Neural progenitor cell (in vitro differentiated cells): ENCODE measurements around the gene PIK3R2. TPM values are rescaled to one million over a fixed set of nuclear protein-coding genes. Genes with fewer than 3 reads are reported as not detected.
A peak's percentile ranks its signal among the peaks of the same experiment; 100 is the strongest.

Source experiments
- DNase-seq: peaks from one replicate; pipeline ENCODE4 v3.0.0-alpha.2; 2016; ENCODE audit warnings: low spot score
- H2AFZ ChIP-seq: fragments of 200-600 bp; sonication (generic); replicated peaks from 2 replicates; pipeline ENCODE4 v1.6.1; 2016; ENCODE audit warnings: antibody characterized with exemption
- H3F3A ChIP-seq: fragments of 200-600 bp; sonication (generic); 2 replicates; pipeline ENCODE4 v1.6.1; 2016; ENCODE audit warnings: antibody characterized with exemption, low read depth
- H3K27ac ChIP-seq: fragments of 200-600 bp; sonication (generic); 2 replicates; pipeline ENCODE4 v1.5.1; 2016; ENCODE audit warnings: mild to moderate bottlenecking
- H3K27me3 ChIP-seq: fragments of 200-600 bp; sonication (generic); 2 replicates; pipeline ENCODE4 v1.6.1; 2016; ENCODE audit warnings: mild to moderate bottlenecking, moderate library complexity
- H3K36me3 ChIP-seq: fragments of 200-600 bp; sonication (generic); 2 replicates; pipeline ENCODE4 v1.5.1; 2016
- H3K4me1 ChIP-seq: fragments of 200-600 bp; sonication (generic); 2 replicates; pipeline ENCODE4 v1.6.1; 2016; ENCODE audit warnings: mixed run types
- H3K4me2 ChIP-seq: fragments of 200-600 bp; sonication (generic); 2 replicates; pipeline ENCODE4 v1.6.1; 2016
- H3K4me3 ChIP-seq: fragments of 200-600 bp; sonication (generic); 2 replicates; pipeline ENCODE4 v1.5.1; 2016
- H3K79me2 ChIP-seq: fragments of 200-600 bp; sonication (generic); 2 replicates; pipeline ENCODE4 v1.6.1; 2016; ENCODE audit warnings: low read depth
- H3K9ac ChIP-seq: fragments of 200-600 bp; sonication (generic); 2 replicates; pipeline ENCODE4 v1.6.1; 2016
- H3K9me3 ChIP-seq: fragments of 200-600 bp; sonication (generic); 2 replicates; pipeline ENCODE4 v1.5.1; 2016; ENCODE audit warnings: low read depth
- H4K20me1 ChIP-seq: fragments of 200-600 bp; sonication (generic); 2 replicates; pipeline ENCODE4 v1.6.1; 2016; ENCODE audit warnings: low read depth
- H3K27ac Mint-ChIP-seq: 3 replicates; pipeline ENCODE4 v1.8.0; 2021; ENCODE audit warnings: mixed read lengths
- H3K27me3 Mint-ChIP-seq: 2 replicates; pipeline ENCODE4 v1.8.0; 2022; ENCODE audit warnings: low read depth, mild to moderate bottlenecking, inconsistent platforms, moderate library complexity, mixed read lengths; ENCODE audit not compliant: insufficient read depth
- H3K36me3 Mint-ChIP-seq: 3 replicates; pipeline ENCODE4 v1.8.0; 2021; ENCODE audit warnings: mixed read lengths
- H3K4me1 Mint-ChIP-seq: 3 replicates; pipeline ENCODE4 v1.8.0; 2021; ENCODE audit warnings: mixed read lengths
- H3K4me3 Mint-ChIP-seq: 3 replicates; pipeline ENCODE4 v1.8.0; 2021; ENCODE audit warnings: mild to moderate bottlenecking, moderate library complexity, mixed read lengths
- H3K9me3 Mint-ChIP-seq: 3 replicates; pipeline ENCODE4 v1.8.0; 2020; ENCODE audit warnings: mixed read lengths
- EZH2 ChIP-seq: fragments of 200-600 bp; sonication (generic); IDR thresholded peaks from 2 replicates; pipeline ENCODE4 v1.6.1; 2017; ENCODE audit warnings: antibody characterized with exemption, mild to moderate bottlenecking, moderate library complexity
- EZH2phosphoT487 ChIP-seq: fragments of 200-600 bp; sonication (generic); IDR thresholded peaks from 2 replicates; pipeline ENCODE4 v1.6.1; 2017; ENCODE audit warnings: antibody characterized with exemption
- total RNA-seq: library from RNA; depleted of rRNA; stranded (reverse); fragments of >200 nt; gene quantifications from 2 replicates; pipeline ENCODE4 v1.2.3, GENCODE V29; 2015; ENCODE audit warnings: low replicate concordance
- TF ChIP-seq, protein P1 (sequence below): fragments of 200-600 bp; sonication (generic); IDR thresholded peaks from 2 replicates; pipeline ENCODE4 v1.5.1; 2017; ENCODE audit warnings: antibody characterized with exemption, mild to moderate bottlenecking

The PIK3R2 gene
- total RNA-seq, 1 donor from 2014 or later, result 21.4 TPM

DNA sequence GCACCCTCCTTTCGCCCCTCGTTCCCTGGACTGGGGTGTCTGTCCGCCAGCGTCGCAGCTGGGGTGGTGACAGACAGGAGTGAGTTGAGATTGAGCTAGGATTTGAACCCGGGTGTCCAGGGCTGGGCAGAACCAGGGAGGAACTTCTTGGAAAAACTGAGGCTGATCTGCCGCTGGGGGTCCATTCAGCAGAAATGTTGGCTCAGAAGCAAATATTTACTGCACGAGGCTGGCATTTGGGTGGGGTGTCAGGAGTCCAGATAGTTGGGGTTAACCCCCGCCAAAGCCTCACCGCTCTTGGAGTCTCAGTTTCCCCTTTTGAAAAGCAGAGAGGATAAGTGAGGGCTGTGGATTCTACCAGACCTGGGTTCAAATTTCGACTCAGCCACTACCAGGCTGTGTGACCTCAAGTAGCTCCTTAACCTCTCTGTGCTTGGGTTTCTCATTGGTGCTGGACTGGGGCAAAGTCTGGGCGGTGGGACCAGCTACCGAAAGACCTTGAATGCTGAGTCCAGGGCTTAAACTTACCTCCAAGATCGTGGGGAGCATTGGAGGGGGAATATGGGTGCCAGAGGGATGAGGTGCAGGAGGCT lies 34.4 kb upstream of the PIK3R2 start:
- no peaks in the 10 kb centered on the region for H3K36me3 Mint-ChIP-seq
- Histone ChIP-seq H3K36me3 (no peaks in the 10 kb centered on the region), H3K9me3 (no peaks in the 10 kb centered on the region), H2AFZ (peak overlapping the region; percentile 94), H4K20me1 (peaks cover 20% of the 10 kb centered on the region), H3K4me1 (peaks cover 4% of the 10 kb centered on the region), H3F3A (peaks cover 11% of the 10 kb centered on the region), H3K4me3 (peak overlapping the region; percentile 79), H3K27ac (no peak overlapping the region), H3K27me3 (no peaks in the 10 kb centered on the region), H3K79me2 (peaks cover 10% of the 10 kb centered on the region), H3K4me2 (peak overlapping the region; percentile 98), H3K9ac (peak overlapping the region; percentile 76)
- H3K27me3 Mint-ChIP-seq, result peaks cover 15% of the 10 kb centered on the region
- peaks cover 32% of the 10 kb centered on the region for H3K4me1 Mint-ChIP-seq
- DNase-seq, result no peak
- TF ChIP-seq, protein P1, sequence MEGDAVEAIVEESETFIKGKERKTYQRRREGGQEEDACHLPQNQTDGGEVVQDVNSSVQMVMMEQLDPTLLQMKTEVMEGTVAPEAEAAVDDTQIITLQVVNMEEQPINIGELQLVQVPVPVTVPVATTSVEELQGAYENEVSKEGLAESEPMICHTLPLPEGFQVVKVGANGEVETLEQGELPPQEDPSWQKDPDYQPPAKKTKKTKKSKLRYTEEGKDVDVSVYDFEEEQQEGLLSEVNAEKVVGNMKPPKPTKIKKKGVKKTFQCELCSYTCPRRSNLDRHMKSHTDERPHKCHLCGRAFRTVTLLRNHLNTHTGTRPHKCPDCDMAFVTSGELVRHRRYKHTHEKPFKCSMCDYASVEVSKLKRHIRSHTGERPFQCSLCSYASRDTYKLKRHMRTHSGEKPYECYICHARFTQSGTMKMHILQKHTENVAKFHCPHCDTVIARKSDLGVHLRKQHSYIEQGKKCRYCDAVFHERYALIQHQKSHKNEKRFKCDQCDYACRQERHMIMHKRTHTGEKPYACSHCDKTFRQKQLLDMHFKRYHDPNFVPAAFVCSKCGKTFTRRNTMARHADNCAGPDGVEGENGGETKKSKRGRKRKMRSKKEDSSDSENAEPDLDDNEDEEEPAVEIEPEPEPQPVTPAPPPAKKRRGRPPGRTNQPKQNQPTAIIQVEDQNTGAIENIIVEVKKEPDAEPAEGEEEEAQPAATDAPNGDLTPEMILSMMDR, result no peak
- no peak for TF ChIP-seq EZH2phosphoT487
- H3K9me3 Mint-ChIP-seq, result no peaks in the 10 kb centered on the region
- peak overlapping the region; percentile 85 for H3K4me3 Mint-ChIP-seq
- no peak overlapping the region for H3K27ac Mint-ChIP-seq

DNA sequence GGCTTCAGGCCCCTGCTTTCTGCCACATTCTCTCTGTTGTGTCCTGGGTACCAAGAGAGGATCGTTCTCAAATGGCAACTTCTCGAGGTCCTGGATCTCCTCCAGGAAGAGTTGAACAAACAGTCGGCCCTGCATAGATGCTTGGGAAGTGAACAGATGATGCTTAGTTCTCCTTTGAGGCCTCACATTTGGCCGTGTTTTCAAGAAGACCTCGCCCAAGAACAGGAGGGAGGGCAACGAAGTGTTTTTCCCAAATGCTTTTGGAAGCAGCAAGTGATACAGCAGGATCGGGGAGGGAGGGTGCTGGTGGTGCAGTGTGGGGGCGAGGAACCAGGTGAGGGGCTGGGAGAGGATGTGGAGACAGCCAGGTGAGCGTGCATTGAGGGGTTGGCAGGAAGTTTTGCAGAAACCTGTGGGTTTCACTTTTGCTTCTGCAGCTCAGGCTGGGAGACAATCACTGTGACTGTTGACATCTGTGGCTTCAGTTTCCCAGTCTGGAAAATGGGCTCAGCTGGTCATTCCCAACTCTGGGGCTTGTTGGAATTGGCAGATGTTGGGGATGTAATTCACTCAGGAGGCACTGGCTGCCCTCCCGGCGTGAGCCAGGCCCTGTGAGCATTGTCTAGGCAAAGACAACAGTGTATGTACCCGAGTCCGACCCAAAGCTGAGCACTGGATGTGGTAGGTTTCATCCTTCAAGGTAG lies 33.8 kb upstream of the PIK3R2 start:
- Histone ChIP-seq H2AFZ (no peak overlapping the region), H3K9ac (no peak overlapping the region)
- no peak overlapping the region for H3K27ac Mint-ChIP-seq

DNA sequence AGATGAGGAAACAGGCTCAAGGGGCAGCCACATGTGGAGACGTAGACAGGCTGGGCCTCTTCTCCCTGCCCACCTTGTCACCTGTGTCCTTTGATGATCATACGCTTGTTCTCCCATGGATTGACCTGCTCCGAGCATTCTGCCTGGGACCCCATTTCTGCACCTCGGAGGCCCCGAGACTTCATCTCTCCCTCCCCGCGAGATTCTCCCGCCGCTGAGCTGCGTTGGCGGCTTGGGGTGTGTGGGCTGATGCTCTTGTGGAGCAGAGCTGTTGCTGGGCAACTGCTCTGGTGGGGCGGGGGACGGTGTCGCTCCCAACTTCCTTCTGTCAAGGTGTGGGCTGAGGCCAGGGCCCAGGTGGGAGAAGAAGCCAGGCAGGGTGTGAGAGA lies 33.3 kb upstream of the PIK3R2 start:
- no peaks in the 10 kb centered on the region for H3K9me3 ChIP-seq
- peaks cover 29% of the 10 kb centered on the region for H3K4me1 Mint-ChIP-seq
- H3K9me3 Mint-ChIP-seq, result no peaks in the 10 kb centered on the region
- H3K9ac ChIP-seq, result no peak overlapping the region
- H3K36me3 Mint-ChIP-seq, result peaks cover 2% of the 10 kb centered on the region
- no peak for TF ChIP-seq EZH2
- no peak for TF ChIP-seq EZH2phosphoT487
- TF ChIP-seq, protein P1, result no peak
- H3K27me3 Mint-ChIP-seq, result peaks cover 10% of the 10 kb centered on the region
- peak overlapping the region; percentile 98 for H3K4me2 ChIP-seq
- DNase-seq, result no peak
- no peak overlapping the region for H3K27ac ChIP-seq
- peaks cover 20% of the 10 kb centered on the region for H4K20me1 ChIP-seq
- peaks cover 4% of the 10 kb centered on the region for H3K4me1 ChIP-seq
- no peak overlapping the region for H3K27ac Mint-ChIP-seq
- H3K27me3 ChIP-seq, result no peaks in the 10 kb centered on the region
- H3K79me2 ChIP-seq, result peaks cover 10% of the 10 kb centered on the region
- H2AFZ ChIP-seq, result no peak overlapping the region
- H3K4me3 Mint-ChIP-seq, result peak overlapping the region; percentile 34
- H3K36me3 ChIP-seq, result no peaks in the 10 kb centered on the region
- peaks cover 11% of the 10 kb centered on the region for H3F3A ChIP-seq
- H3K4me3 ChIP-seq, result no peak overlapping the region

More for the DNA sequence above, 33.8 kb upstream of the PIK3R2 start:
- Histone ChIP-seq H3K79me2 (peaks cover 10% of the 10 kb centered on the region), H3K27ac (no peak overlapping the region), H3K4me2 (peak overlapping the region; percentile 98), H3K27me3 (no peaks in the 10 kb centered on the region), H3F3A (peaks cover 11% of the 10 kb centered on the region), H3K4me1 (peaks cover 4% of the 10 kb centered on the region), H3K36me3 (no peaks in the 10 kb centered on the region), H4K20me1 (peaks cover 20% of the 10 kb centered on the region), H3K9me3 (no peaks in the 10 kb centered on the region), H3K4me3 (peak overlapping the region; percentile 79)
- H3K4me3 Mint-ChIP-seq, result peak overlapping the region; percentile 85
- TF ChIP-seq EZH2phosphoT487, result no peak
- no peak for TF ChIP-seq EZH2
- TF ChIP-seq, protein P1, result no peak
- H3K27me3 Mint-ChIP-seq, result peaks cover 13% of the 10 kb centered on the region
- DNase-seq, result no peak
- H3K36me3 Mint-ChIP-seq, result peaks cover under 1% of the 10 kb centered on the region
- H3K9me3 Mint-ChIP-seq, result no peaks in the 10 kb centered on the region
- peaks cover 32% of the 10 kb centered on the region for H3K4me1 Mint-ChIP-seq
